NCI-H82 (cell line): ENCODE data around the gene UBA7.
A peak's percentile ranks its signal among the peaks of the same experiment; 100 is the strongest.
"Not testable (repeated sequence)": the region's sequence is repeated elsewhere in the genome, so short reads cannot be mapped to it uniquely, and the experiment has no call there.

Experiments
- DNase-seq: peaks from one replicate; lab custom pipeline; 2025; lab: John Stamatoyannopoulos, UW

Gene UBA7

GRCh38 chr3:49813497-49814174, at the start of gene UBA7:
TSS of gene UBA7 (minus strand) at chr3:49813953. CDS start at chr3:49813787, 166 bp downstream.
- no peak for DNase-seq

- no peak for DNase-seq
Measured at GRCh38 chr3:49859576-49860305, 46.0 kb upstream of the UBA7 start.

GRCh38 chr3:49856181-49857005, 42.6 kb upstream of the UBA7 start, which contains the start of gene TRAIP:
TSS of gene TRAIP (minus strand) at chr3:49856564. CDS start at chr3:49856453, 111 bp downstream.
- peak; percentile 97 for DNase-seq

GRCh38 chr3:49855662-49856061, 41.9 kb upstream of the UBA7 start:
- no peak for DNase-seq

- DNase-seq = no peak
Measured at GRCh38 chr3:49845694-49846093, 31.9 kb upstream of the UBA7 start.

GRCh38 chr3:49844464-49845183, 30.9 kb upstream of the UBA7 start:
- no peak for DNase-seq

GRCh38 chr3:49842843-49843517, 29.2 kb upstream of the UBA7 start:
- DNase-seq = no peak

- no peak for DNase-seq
Measured at GRCh38 chr3:49841806-49842205, 28.1 kb upstream of the UBA7 start.

- peak; percentile 59 for DNase-seq
Measured at GRCh38 chr3:49841126-49841696, 27.5 kb upstream of the UBA7 start.

GRCh38 chr3:49840388-49840787, 26.6 kb upstream of the UBA7 start:
- no peak for DNase-seq

GRCh38 chr3:49839193-49839809, 25.5 kb upstream of the UBA7 start:
- DNase-seq = peak; percentile 78

- no peak for DNase-seq
Measured at GRCh38 chr3:49831341-49831740, 17.6 kb upstream of the UBA7 start.

GRCh38 chr3:49826016-49826415, 12.3 kb upstream of the UBA7 start:
- DNase-seq = no peak

GRCh38 chr3:49823131-49823530, 9.4 kb upstream of the UBA7 start:
- not testable (repeated sequence) for DNase-seq

- no peak for DNase-seq
Measured at GRCh38 chr3:49812916-49813496, 747 bp downstream of the UBA7 start.

- DNase-seq = no peak
Measured at GRCh38 chr3:49807431-49808114, 6.2 kb downstream of the UBA7 start.

- no peak for DNase-seq
Measured at GRCh38 chr3:49806850-49807249, 6.9 kb downstream of the UBA7 start.

- no peak for DNase-seq
Measured at GRCh38 chr3:49805897-49806701, 7.7 kb downstream of the UBA7 start.

GRCh38 chr3:49805367-49805782, 8.4 kb downstream of the UBA7 start:
- DNase-seq = peak; percentile 17
